HG03064 (cell line): ENCODE measurements around the gene CELF5.
"Not testable (repeated sequence)": the region's sequence is repeated elsewhere in the genome, so short reads cannot be mapped to it uniquely, and the experiment has no call there.

Source experiments
- ATAC-seq: cut with Tn5 transposase; IDR thresholded peaks from one replicate; pipeline ENCODE4 v1.9.1; 2021; ENCODE audit warnings: low read depth; ENCODE audit not compliant: unreplicated experiment

Gene CELF5

GRCh38 chr19:3287814-3288213 lies 63.4 kb downstream of the CELF5 start:
- ATAC-seq, result no peak

DNA sequence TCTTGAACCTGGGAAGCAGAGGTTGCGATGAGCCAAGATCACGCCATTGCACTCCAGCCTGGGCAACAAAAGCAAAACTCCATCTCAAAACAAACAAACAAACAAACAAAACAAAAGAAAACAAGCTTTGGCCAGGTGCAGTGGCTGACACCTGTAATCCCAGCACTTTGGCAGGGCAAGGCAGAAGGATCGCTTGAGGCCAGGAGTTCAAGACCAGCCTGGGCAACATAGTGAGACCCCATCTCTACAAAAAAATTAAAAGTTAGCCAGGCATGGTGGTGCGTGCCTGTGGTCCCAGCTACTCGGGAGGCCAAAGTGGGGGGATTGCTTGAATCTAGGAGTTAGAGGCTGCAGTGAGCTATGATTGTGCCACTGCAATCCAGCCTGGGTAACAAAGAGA lies 64.0 kb downstream of the CELF5 start:
- not testable (repeated sequence) for ATAC-seq

DNA sequence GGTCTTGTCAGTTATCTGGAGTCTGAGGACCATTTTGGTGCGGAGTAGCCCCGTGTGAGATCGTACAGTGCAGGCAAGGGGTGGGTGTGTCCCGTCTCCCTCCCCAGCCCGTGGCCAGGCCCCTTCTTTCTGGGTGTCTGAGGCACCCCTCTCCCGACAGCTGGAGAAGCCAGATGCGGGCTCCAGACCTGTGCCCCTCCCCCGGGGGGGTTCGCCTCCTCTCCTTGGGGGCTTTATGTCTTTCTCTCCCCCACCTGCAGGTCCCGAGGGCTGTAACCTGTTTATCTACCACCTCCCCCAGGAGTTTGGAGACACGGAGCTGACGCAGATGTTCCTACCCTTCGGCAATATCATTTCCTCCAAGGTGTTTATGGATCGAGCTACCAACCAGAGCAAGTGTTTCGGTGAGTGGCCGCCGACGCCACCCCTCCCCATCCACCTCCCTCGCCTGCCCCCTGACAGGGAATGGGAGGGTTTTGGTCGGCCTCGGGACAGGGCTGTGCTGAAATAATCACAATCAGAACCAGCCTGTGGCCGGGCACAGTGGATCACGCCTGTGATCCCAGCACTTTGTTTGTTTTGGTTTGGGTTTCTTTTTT lies 65.6 kb downstream of the CELF5 start:
- no peak for ATAC-seq

DNA sequence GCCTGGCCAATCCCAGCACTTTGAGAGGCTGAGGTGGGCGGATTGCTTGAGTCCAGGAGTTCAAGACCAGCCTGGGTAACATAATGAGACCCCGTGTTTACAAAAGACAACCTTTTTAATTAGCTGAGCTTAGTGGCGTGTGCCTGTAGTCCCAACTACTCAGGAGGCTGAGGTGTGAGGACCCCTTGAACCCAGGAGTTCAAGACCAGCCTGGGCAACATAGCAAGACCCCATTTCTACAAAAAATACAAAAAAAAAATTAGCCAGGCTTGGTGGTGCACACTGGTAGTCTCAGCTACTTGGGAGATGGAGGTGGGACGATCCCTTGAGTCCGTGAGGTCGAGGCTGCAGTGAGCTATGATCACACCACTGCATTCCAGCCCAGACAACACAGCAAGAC lies 66.4 kb downstream of the CELF5 start:
- ATAC-seq, result not testable (repeated sequence)

GRCh38 chr19:3291644-3292043 lies 67.2 kb downstream of the CELF5 start:
- no peak for ATAC-seq

DNA sequence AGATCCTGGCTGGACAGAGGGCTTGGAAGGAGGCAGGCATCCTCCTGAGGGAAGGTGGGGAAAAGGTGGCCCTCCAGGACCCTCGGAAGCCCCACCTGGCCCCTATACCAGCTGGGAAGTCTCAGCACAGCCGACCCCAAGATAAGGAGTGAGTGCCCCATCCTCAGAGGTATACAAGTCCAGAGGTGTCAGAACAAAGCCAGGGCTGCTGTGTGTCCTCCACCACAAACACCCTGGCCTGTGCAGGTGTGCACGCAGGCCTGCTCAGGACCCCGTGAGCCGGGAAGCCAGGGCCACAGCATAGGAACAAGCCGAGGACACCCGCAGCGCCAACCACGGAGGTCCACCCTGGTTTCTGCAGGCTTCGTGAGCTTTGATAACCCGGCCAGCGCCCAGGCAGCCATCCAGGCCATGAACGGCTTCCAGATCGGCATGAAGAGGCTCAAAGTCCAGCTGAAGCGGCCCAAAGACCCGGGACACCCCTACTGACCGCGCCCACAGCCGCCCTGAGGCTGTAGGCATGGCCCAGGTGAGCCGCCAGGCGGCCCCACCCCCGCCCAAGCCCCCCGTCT lies 68.6 kb downstream of the CELF5 start:
- ATAC-seq, result no peak

GRCh38 chr19:3293560-3293959 lies 69.1 kb downstream of the CELF5 start:
- no peak for ATAC-seq

DNA sequence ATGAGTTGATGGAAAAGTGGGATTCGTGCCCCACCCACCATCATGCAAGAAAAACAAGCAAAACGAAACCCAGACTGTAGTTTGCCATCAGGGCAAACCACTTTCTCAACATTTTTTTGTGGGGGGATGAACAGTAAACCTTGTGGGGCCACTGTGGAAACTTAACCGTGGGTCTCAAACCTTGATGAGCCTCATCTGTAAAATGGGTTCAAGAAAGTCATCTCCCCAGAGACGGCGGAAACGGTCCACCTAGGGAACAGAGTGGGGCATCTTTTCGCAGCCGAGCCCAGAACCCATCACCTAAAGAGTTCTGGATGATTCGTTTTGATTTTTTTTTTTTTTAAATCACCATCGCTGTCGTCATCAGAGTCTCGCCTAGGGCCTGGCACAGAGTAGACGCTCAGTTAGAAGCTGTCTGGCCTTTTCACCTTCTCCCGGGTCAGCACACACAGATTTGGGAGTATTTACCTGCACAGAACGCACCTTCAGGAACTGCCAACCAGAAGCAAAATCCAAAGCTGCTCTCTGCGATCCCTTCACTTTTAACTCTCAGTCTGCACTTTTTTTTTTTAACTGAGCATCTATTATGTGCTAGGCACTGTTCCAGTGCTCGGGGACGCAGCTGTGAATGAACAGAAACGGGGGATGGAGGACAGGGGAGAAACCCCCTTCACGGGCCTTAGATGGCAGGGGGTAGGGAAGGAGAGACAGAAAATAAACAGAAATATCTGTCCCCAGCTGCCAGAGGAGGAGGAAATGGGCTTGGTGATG lies 69.8 kb downstream of the CELF5 start:
- ATAC-seq, result no peak

DNA sequence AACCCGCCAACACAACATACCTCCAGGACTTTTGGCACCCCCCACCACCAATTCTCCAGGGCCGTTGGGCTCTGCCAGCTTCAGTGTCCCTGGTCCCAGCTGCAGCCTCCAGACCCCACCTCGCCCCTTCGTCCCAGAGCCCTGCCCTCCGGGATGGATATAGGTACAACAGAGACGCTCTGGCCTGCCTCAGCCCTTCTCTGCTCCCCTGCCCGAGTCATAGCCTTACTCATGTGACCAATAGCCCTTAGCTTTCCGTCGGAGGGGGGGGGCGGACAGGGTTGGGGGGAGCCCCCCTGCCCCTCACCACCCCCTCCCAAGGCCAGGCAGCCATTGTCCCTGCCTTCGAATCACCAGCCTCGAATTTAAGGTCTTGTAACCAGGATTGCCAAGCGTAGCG lies 71.1 kb downstream of the CELF5 start:
- no peak for ATAC-seq

GRCh38 chr19:3296034-3296433 lies 71.6 kb downstream of the CELF5 start:
- no peak for ATAC-seq

- no peak for ATAC-seq
Measured at GRCh38 chr19:3296446-3296845, 72.0 kb downstream of the CELF5 start.

DNA sequence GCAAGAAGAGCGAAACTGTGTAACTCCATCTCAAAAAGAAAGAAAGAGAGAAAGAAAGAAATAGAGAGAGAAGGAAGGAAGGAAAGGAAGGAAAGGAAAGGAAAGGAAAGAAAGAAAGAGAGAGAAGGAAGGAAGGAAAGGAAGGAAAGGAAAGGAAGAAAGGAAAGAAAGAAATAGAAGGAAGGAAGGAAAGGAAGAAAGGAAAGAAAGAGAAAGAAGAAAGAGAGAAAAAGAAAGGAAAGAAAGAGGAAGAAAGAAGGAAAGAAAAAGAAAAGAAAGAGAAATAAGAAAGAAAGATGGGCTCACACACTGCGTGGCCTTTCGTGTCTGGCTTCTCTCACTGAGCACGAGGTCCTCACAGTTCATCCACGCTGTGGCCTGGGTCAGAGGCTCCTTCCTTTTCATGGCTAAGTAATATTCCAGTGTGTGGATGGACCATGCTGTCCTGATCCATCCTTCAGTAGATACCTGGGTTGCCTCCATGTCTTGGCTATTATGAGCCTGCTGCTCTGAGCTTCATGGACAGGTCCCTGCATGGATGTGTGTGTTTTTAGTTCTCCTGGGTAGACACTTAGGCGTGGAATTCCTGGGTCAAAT lies 74.5 kb downstream of the CELF5 start:
- no peak for ATAC-seq

DNA sequence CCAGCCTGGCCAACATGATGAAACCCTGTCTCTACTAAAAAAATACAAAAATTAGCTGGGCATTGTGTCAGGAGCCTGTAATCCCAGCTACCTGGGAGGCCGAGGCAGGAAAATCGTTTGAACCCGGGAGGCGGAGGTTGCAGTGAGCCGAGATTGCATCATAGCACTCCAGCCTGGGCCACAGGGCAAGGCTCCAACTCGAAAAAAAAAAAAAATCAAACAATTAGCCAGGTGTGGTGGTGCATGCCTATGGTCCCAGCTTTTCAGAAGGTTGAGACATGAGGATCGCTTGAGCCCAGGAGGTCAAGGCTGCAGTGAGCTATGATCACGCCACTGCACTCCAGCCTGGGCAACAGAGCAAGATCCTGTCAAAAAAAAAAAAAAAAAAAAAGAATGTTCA lies 76.1 kb downstream of the CELF5 start:
- ATAC-seq, result not testable (repeated sequence)

DNA sequence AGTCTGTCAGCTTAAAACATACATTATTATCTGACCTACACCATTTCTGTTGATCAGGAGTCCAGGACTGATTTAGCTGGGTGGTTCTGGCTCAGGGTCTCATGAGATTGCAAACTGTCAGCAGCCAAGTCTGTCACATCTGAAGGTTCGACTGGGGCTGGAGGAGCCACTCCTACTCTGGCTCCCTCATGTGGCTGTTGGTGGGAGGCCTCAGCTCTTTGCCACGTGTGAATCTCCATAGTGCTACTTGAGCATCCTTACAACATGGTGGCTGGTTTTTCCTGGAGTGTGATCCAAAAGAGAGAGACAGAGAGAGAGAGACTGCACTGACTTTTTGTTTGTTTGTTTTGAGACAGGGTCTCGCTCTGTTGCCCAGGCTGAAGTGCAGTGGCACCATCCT lies 78.3 kb downstream of the CELF5 start:
- ATAC-seq, result no peak

GRCh38 chr19:3304871-3305423 lies 80.5 kb downstream of the CELF5 start:
- ATAC-seq, result no peak

DNA sequence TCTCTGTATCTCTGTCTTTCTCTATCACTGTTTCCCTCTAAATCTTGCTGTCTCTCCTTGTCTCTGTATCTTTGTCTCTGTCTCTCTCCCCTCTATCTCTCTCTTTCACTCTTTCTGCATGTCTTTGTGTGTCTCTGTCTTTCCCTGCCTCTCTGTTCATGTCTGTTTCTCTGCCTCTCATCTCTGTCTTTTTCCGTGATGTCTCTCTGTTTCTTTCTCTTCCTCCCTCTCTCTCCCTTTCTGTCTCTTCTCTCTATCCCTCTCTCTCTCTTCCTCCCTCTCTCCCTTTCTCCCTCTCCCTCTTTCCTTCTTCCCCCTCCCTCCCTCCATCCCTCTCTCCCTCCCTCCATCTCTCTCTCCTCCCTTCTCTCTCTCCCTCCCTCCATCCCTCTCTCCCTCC lies 85.3 kb downstream of the CELF5 start:
- no peak for ATAC-seq

DNA sequence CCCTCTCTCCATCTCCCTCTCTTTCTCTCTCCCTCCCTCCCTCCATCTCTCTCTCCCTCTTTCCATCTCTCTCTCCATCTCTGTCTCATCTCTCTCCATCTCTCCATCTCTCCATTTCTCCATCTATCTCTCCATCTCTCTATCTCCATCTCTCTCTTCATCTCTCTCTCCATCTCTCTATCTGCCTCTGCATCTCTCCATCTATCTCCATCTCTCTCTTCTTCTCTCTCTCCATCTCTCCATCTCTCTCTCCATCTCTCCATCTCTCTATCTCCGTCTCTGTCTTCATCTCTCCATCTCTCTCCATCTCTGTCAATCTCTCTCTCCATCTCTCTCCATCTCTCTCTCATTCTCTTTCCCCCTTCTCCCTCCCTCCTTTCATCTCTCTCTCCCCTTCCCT lies 85.8 kb downstream of the CELF5 start:
- no peak for ATAC-seq

- ATAC-seq, result no peak
Measured at GRCh38 chr19:3310711-3311110, 86.2 kb downstream of the CELF5 start.

- no peak for ATAC-seq
Measured at GRCh38 chr19:3313199-3313575, 88.7 kb downstream of the CELF5 start.

DNA sequence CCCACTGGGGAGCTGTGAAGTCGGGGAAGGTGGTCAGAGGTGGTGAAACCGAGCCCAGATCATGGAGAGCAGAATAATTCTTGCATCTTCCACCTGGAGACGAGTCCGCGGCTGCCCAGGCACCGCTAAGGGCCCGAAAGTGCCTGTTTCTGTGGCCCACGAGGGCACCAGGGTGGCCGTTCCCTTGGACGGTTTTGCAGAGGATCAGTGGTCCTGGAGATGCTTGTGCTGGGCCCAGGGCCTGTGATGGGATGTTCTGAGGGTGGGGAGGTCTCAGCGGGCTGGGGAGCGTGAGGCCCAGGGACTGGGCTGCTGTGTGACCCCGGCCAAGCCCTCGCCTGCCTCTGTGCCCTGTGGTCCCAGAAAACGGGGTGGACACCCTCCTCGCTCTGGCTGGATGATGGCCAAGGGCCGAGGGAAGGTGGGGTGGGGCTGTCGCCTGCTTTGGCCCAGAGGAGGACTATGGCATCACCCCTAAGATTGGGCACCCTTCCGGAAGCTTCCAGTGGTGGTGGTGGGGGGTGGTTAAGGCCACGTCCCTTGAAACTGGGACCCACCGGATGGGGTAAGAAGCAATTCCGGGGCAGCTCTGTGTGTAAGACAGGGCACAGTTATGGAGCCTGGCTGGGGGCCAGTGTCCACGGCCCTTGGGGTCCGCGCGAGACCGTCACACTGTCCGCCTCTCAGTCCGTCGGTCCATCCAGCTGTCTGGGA lies 90.7 kb downstream of the CELF5 start:
- ATAC-seq, result no peak

GRCh38 chr19:3315676-3315973 lies 91.2 kb downstream of the CELF5 start:
- ATAC-seq, result no peak
